HCT116 (cell line): ENCODE measurements around the gene FAM168A. TPM values are rescaled to one million over a fixed set of nuclear protein-coding genes. Genes with fewer than 3 reads are reported as not detected.

Experiments used
- ATAC-seq: fragments of 200-7000 bp; cut with Tn5 transposase; 2 replicates; pipeline ENCODE4 v1.9.1; 2020; ENCODE audit warnings: mild to moderate bottlenecking, moderate library complexity
- BruUV-seq: library from RNA; stranded (reverse); fragments of 400-500 nt; replicated peaks from 2 replicates; lab custom pipeline; 2021; lab: Mats Ljungman, UMichigan
- CTCF ChIA-PET: fragments of 300-600 bp; sonication (Branson Sonifier 250); formaldehyde crosslinking; loops from one replicate; lab custom pipeline; 2021; ENCODE audit warnings: antibody characterized with exemption; lab: Charles Lee
- POLR2A ChIA-PET: fragments of 300-600, 350-600 bp; sonication (Branson Sonifier 250); formaldehyde crosslinking; loops from one replicate; lab custom pipeline; 2021; ENCODE audit warnings: antibody characterized with exemption; lab: Charles Lee
- RAD21 ChIA-PET, 2 experiments: fragments of 300-600 bp; sonication (Branson Sonifier 250); formaldehyde crosslinking; loops; one replicate each; lab custom pipeline; 2023; ENCODE audit warnings: low total read pairs in 2 of 2; ENCODE audit not compliant: uncharacterized antibody in 2 of 2, unreplicated experiment in 2 of 2, low non-redundant PET in 1 of 2; lab: Charles Lee
- DNase-seq: peaks from one replicate; pipeline ENCODE4 v3.0.0-alpha.2; 2010; ENCODE audit warnings: low read depth, low spot score
- H2AFZ ChIP-seq: fragments of 200-600 bp; shearing (Covaris generic), sonication (generic); 2 replicates; pipeline ENCODE4 v1.6.1; 2017; ENCODE audit warnings: low read depth, mixed run types, mixed read lengths, antibody characterized with exemption, low read length; ENCODE audit not compliant: poor library complexity, severe bottlenecking
- H3K27ac ChIP-seq: 2 replicates; pipeline ENCODE4 v1.5.1; 2012; ENCODE audit warnings: low read depth, low read length
- H3K27me3 ChIP-seq: fragments of 200-600 bp; sonication (generic); 2 replicates; pipeline ENCODE4 v1.6.1; 2016; ENCODE audit warnings: mixed run types, low read length, mixed read lengths; ENCODE audit not compliant: insufficient read depth
- H3K36me3 ChIP-seq, 2 experiments: fragments of 200-500 bp in 1 of 2; fragments of 200-600 bp in 1 of 2; sonication (Bioruptor generic) in 1 of 2; sonication (generic) in 1 of 2; 2 replicates each; pipeline versions ENCODE4 v1.5.1 to v1.6.1; 2014 to 2016; ENCODE audit warnings: low read length in 2 of 2, inconsistent platforms in 1 of 2, mixed read lengths in 1 of 2, mixed run types in 1 of 2; ENCODE audit not compliant: insufficient read depth in 2 of 2, control insufficient read depth in 1 of 2
- H3K4me1 ChIP-seq, 2 experiments: fragments of 200-600 bp in 1 of 2; sonication (generic) in 1 of 2; 2 replicates each; pipeline versions ENCODE4 v1.5.1 to v1.6.1; 2012 to 2017; ENCODE audit warnings: low read length in 2 of 2, inconsistent platforms in 1 of 2, mild to moderate bottlenecking in 1 of 2, mixed read lengths in 1 of 2, mixed run types in 1 of 2, moderate library complexity in 1 of 2; ENCODE audit not compliant: insufficient read depth in 2 of 2, control insufficient read depth in 1 of 2
- H3K4me2 ChIP-seq: fragments of 200-600 bp; sonication (generic); 2 replicates; pipeline ENCODE4 v1.6.1; 2017; ENCODE audit warnings: mixed run types, low read length, mixed read lengths
- H3K4me3 ChIP-seq, 2 experiments: fragments of 200-600 bp in 1 of 2; sonication (generic) in 1 of 2; replicated peaks in 1 of 2; 2 replicates each; pipeline ENCODE4 v1.5.1; 2011 to 2016; ENCODE audit warnings: low read length in 2 of 2, control low read depth in 1 of 2, low read depth in 1 of 2, mild to moderate bottlenecking in 1 of 2, mixed read lengths in 1 of 2, mixed run types in 1 of 2
- H3K79me2 ChIP-seq: fragments of 200-600 bp; sonication (generic); 2 replicates; pipeline ENCODE4 v1.6.1; 2017; ENCODE audit warnings: mild to moderate bottlenecking, mixed run types, low read length, moderate library complexity, mixed read lengths; ENCODE audit not compliant: insufficient read depth
- H3K9ac ChIP-seq: fragments of 200-600 bp; sonication (generic); 2 replicates; pipeline ENCODE4 v1.6.1; 2016; ENCODE audit warnings: low read length, mixed read lengths
- H3K9me2 ChIP-seq: fragments of 200-600 bp; sonication (generic), shearing (Covaris generic); 2 replicates; pipeline ENCODE4 v1.6.1; 2017; ENCODE audit warnings: mixed run types, mild to moderate bottlenecking, moderate library complexity; ENCODE audit not compliant: insufficient read depth
- H3K9me3 ChIP-seq, 2 experiments: fragments of 200-500 bp in 1 of 2; fragments of 200-600 bp in 1 of 2; sonication (Bioruptor generic) in 1 of 2; sonication (generic) in 1 of 2; 2 replicates each; pipeline ENCODE4 v1.6.1; 2014 to 2017; ENCODE audit warnings: low read length in 2 of 2, mixed read lengths in 2 of 2, inconsistent platforms in 1 of 2, low read depth in 1 of 2, mild to moderate bottlenecking in 1 of 2, mixed run types in 1 of 2, moderate library complexity in 1 of 2; ENCODE audit not compliant: control insufficient read depth in 1 of 2, insufficient read depth in 1 of 2
- H4K20me1 ChIP-seq: fragments of 200-600 bp; sonication (generic), shearing (Covaris generic); 2 replicates; pipeline ENCODE4 v1.6.1; 2017; ENCODE audit warnings: mixed run types, mild to moderate bottlenecking, moderate library complexity; ENCODE audit not compliant: insufficient read depth
- ATF3 ChIP-seq: IDR thresholded peaks from 2 replicates; pipeline ENCODE4 v1.6.1; 2012
- CEBPB ChIP-seq: IDR thresholded peaks from 2 replicates; pipeline ENCODE4 v1.6.1; 2012; ENCODE audit warnings: low read depth
- CTCF ChIP-seq, 3 experiments: fragments of 200-600 bp in 1 of 3; sonication (generic) in 1 of 3; IDR thresholded peaks in 2 of 3; conservative IDR thresholded peaks in 1 of 3; 2 replicates each; pipeline ENCODE4 v1.5.1; 2012 to 2017; ENCODE audit warnings: low read depth in 2 of 3, low read length in 2 of 3, antibody characterized with exemption in 1 of 3, borderline replicate concordance in 1 of 3, control low read depth in 1 of 3, mild to moderate bottlenecking in 1 of 3, mixed read lengths in 1 of 3, mixed run types in 1 of 3, moderate library complexity in 1 of 3; ENCODE audit not compliant: insufficient read depth in 1 of 3
- RAD21 ChIP-seq: IDR thresholded peaks from 2 replicates; pipeline ENCODE4 v1.6.1; 2012; ENCODE audit warnings: low read depth, mild to moderate bottlenecking
- SRF ChIP-seq: IDR thresholded peaks from 2 replicates; pipeline ENCODE4 v1.6.1; 2012; ENCODE audit warnings: low read depth
- intact Hi-C: fragments of 100-400 bp; cut with micrococcal nuclease; formaldehyde crosslinking; loops from 2 replicates; pipeline ENCODE4 v1.10.0; 2022
- total RNA-seq: library from RNA; stranded (reverse); gene quantifications from one replicate; pipeline ENCODE4 v1.2.1, GENCODE V29; 2021; ENCODE audit not compliant: unreplicated experiment

Gene FAM168A
- total RNA-seq, 1 experiment from 2014 or later, result 31.5 TPM

- POLR2A ChIA-PET, result no interaction called here
- ATAC-seq (no peak), DNase-seq (no peak)
- peaks cover 6 to 9% of the 10 kb centered on the region in 2 experiments for H3K4me1 ChIP-seq
- no peak overlapping the region for H3K9ac ChIP-seq
- no peak for TF ChIP-seq RAD21
- TF ChIP-seq, all 23 proteins: peak for 0
- Histone ChIP-seq H3K27ac (no peak overlapping the region), H3K79me2 (no peaks in the 10 kb centered on the region), H4K20me1 (no peaks in the 10 kb centered on the region), H3K9me3 (no peaks in the 10 kb centered on the region), H3K27me3 (no peaks in the 10 kb centered on the region), H3K4me2 (no peak overlapping the region), H2AFZ (no peak overlapping the region), H3K9me2 (no peaks in the 10 kb centered on the region), H3K36me3 (no peaks in the 10 kb centered on the region), H3K4me3 (no peak overlapping the region)
- BruUV-seq, result no TSS peak
- CTCF ChIA-PET, result interaction anchor here (0.5 to 2.7 kb wide), 5 partner anchors 8 to 450 kb away, joined by 3 to 27 read pairs (median 6); no protein-coding TSS in a partner anchor
- RAD21 ChIA-PET, result no interaction called here
- intact Hi-C loops, result no loop called here
Measured at GRCh38 chr11:73480677-73481076, 117.2 kb downstream of the FAM168A start.

- Histone ChIP-seq H3K9me3 (no peaks in the 10 kb centered on the region), H3K27ac (no peak overlapping the region), H3K79me2 (no peaks in the 10 kb centered on the region; the same call in 1 of the 2 replicates), H3K4me3 (no peak overlapping the region), H3K4me2 (peak overlapping the region; percentile 34), H4K20me1 (no peaks in the 10 kb centered on the region), H3K9me2 (no peaks in the 10 kb centered on the region), H3K9ac (no peak overlapping the region), H3K36me3 (no peaks in the 10 kb centered on the region), H2AFZ (no peak overlapping the region), H3K27me3 (no peaks in the 10 kb centered on the region), H3K4me1 (peaks cover 6 to 9% of the 10 kb centered on the region in 2 experiments)
- POLR2A ChIA-PET, result no interaction called here
- CTCF ChIA-PET, result interaction anchor here (0.8 to 2.7 kb wide), 15 partner anchors 10 to 452 kb away, joined by 3 to 39 read pairs (median 7); no protein-coding TSS in a partner anchor
- BruUV-seq, result no TSS peak
- peak; percentile 95 for ATAC-seq
- DNase-seq, result peak; percentile 26
- RAD21 ChIA-PET, result interaction anchor here (1.0 to 1.6 kb wide), 4 partner anchors 147 to 183 kb away, joined by 3 to 6 read pairs (median 4); no protein-coding TSS in a partner anchor
- intact Hi-C loops, result loop anchor here (1.0 to 5.0 kb wide), 2 partner anchors 182 to 453 kb away; no protein-coding TSS in a partner anchor
- TF ChIP-seq ATF3 (no peak), CTCF (IDR thresholded peaks at IDR 0.05 in 2 of 3, conservative IDR thresholded peaks at IDR 0.05 in 1 of 3; ENCODE audit: borderline replicate concordance in 1 of 3, insufficient read depth in 1 of 3, low read depth in 2 of 3, low read length in 2 of 3) (peak; percentile 54 to 94 (median 90); a peak in 5 of 6 replicates), SRF (no peak), CEBPB (0 out of 2 replicates have a peak, but pooled peaks have one; percentile 36), RAD21 (peak; percentile 69)
Measured at GRCh38 chr11:73478737-73479347, 119.1 kb downstream of the FAM168A start.
